Gastroesophageal sphincter (tissue), 4 donors: ENCODE results near the gene MARCKS. TPM values are rescaled to one million over a fixed set of nuclear protein-coding genes. Genes with fewer than 3 reads are reported as not detected.
A peak's percentile ranks its signal among the peaks of the same experiment; 100 is the strongest.

Experiments used
- ATAC-seq: fragments of 150-250 bp; one replicate; pipeline ENCODE4 v1.9.1; 2016; ENCODE audit warnings: mild to moderate bottlenecking, moderate library complexity
- H3K27ac ChIP-seq, 4 donors: fragments of 200-600 bp; sonication (generic) in 3 of 4; 1 replicate in 3 of 4; 2 replicates in 1 of 4; pipeline ENCODE4 v1.5.1; 2016 to 2019
- H3K27me3 ChIP-seq: fragments of 200-600 bp; sonication (generic); one replicate; pipeline ENCODE4 v1.5.1; 2019
- H3K36me3 ChIP-seq, 2 donors: fragments of 200-600 bp; sonication (generic); one replicate each; pipeline ENCODE4 v1.5.1; 2019; ENCODE audit warnings: control low read depth in 1 of 2
- H3K4me1 ChIP-seq, 3 donors: fragments of 200-600 bp; sonication (generic); 1 replicate in 2 of 3; 2 replicates in 1 of 3; pipeline ENCODE4 v1.5.1; 2016 to 2019; ENCODE audit warnings: control low read depth in 2 of 3
- H3K4me3 ChIP-seq, 2 donors: fragments of 200-600 bp; sonication (generic); one replicate each; pipeline ENCODE4 v1.5.1; 2019; ENCODE audit warnings: mild to moderate bottlenecking in 1 of 2, moderate library complexity in 1 of 2
- H3K9me3 ChIP-seq, 3 donors: fragments of 200-600 bp; sonication (generic); one replicate each; pipeline ENCODE4 v1.5.1; 2017 to 2019; ENCODE audit warnings: control low read depth in 2 of 3
- CTCF ChIP-seq, 4 experiments: fragments of 200-600 bp in 2 of 4; fragments of 450-650 bp in 2 of 4; sonication (generic) in 1 of 4; IDR thresholded peaks; one replicate each; pipeline ENCODE4 v1.5.1; 2017 to 2019; ENCODE audit warnings: antibody characterized with exemption in 4 of 4, mild to moderate bottlenecking in 2 of 4, moderate library complexity in 2 of 4
- EP300 ChIP-seq: sonication (generic); formaldehyde crosslinking; IDR thresholded peaks from one replicate; pipeline ENCODE4 v1.6.1; 2017; ENCODE audit warnings: antibody characterized with exemption, mild to moderate bottlenecking
- POLR2A ChIP-seq, 2 donors: fragments of 450-650 bp; IDR thresholded peaks; one replicate each; pipeline ENCODE4 v1.6.1; 2017; ENCODE audit warnings: antibody characterized with exemption in 2 of 2, mild to moderate bottlenecking in 2 of 2, moderate library complexity in 1 of 2
- POLR2AphosphoS5 ChIP-seq: sonication (generic); formaldehyde crosslinking; IDR thresholded peaks from one replicate; pipeline ENCODE4 v1.6.1; 2017; ENCODE audit warnings: antibody characterized with exemption
- WGBS, 2 donors: methylation state at CpG; one replicate each; pipeline ENCODE4 v1.1.5; 2018; ENCODE audit warnings: low coverage in 1 of 2; 5-methylcytosine and 5-hydroxymethylcytosine counted together
- total RNA-seq, 4 donors: library from RNA; depleted of rRNA; stranded (reverse); fragments of >200 nt; gene quantifications; one replicate each; pipeline ENCODE4 v1.1.0, GENCODE V29; 2016

The MARCKS gene
- total RNA-seq, 4 donors from 2014 or later, result 17.7 to 36.4 (median 25.5) TPM

- Histone ChIP-seq H3K27me3 (no peaks in the 10 kb centered on the region), H3K4me3 (no peak overlapping the region), H3K27ac (peak overlapping the region in 2 of 4 donors; percentile 58 to 61), H3K9me3 (no peaks in the 10 kb centered on the region), H3K4me1 (peaks cover 0 to 23% (median 9%) of the 10 kb centered on the region in 3 donors), H3K36me3 (no peaks in the 10 kb centered on the region)
- no peak for ATAC-seq
- TF ChIP-seq EP300 (no peak), POLR2A (IDR thresholded peaks at IDR 0.05) (no peak), CTCF (IDR thresholded peaks at IDR 0.05) (no peak), POLR2AphosphoS5 (no peak)
- 37 to 56% methylated on average over 2 to 3 of the region's 3 CpGs for WGBS, 2 donors
These were observed 32.3 kb upstream of the MARCKS start for GRCh38 chr6:113824866-113825265.

- H3K27me3 ChIP-seq, result no peaks in the 10 kb centered on the region
- no peak overlapping the region for H3K4me3 ChIP-seq
- H3K36me3 ChIP-seq, result no peaks in the 10 kb centered on the region
- H3K27ac ChIP-seq, result peak overlapping the region; percentile 22 to 61 (median 48)
- TF ChIP-seq POLR2AphosphoS5 (no peak), EP300 (no peak), CTCF (IDR thresholded peaks at IDR 0.05) (peak in 1 of 4 experiments; percentile 7), POLR2A (IDR thresholded peaks at IDR 0.05) (no peak)
- H3K9me3 ChIP-seq, result no peaks in the 10 kb centered on the region
- peak; percentile 75 for ATAC-seq
- H3K4me1 ChIP-seq, result peaks cover 0 to 23% (median 9%) of the 10 kb centered on the region in 3 donors
- 5 to 20% methylated on average over 1 to 4 of the region's 5 CpGs for WGBS, 2 donors
These were observed 31.4 kb upstream of the MARCKS start for GRCh38 chr6:113825781-113826180.

- Histone ChIP-seq H3K4me1 (peaks cover 0 to 22% (median 9%) of the 10 kb centered on the region in 3 donors), H3K4me3 (no peak overlapping the region), H3K9me3 (no peaks in the 10 kb centered on the region), H3K27me3 (no peaks in the 10 kb centered on the region), H3K36me3 (no peaks in the 10 kb centered on the region), H3K27ac (no peak overlapping the region)
- ATAC-seq, result no peak
- WGBS, 2 donors, result 53 to 82% methylated on average over 3 to 4 of the region's 4 CpGs
- TF ChIP-seq POLR2A (IDR thresholded peaks at IDR 0.05) (no peak), CTCF (IDR thresholded peaks at IDR 0.05) (no peak), POLR2AphosphoS5 (no peak), EP300 (no peak)
These were observed 28.0 kb upstream of the MARCKS start for GRCh38 chr6:113828984-113829695.

- 45 to 67% methylated on average over 1 of the region's 1 CpG for WGBS, 2 donors
- ATAC-seq, result no peak
These were observed 27.5 kb upstream of the MARCKS start for GRCh38 chr6:113829696-113830045.

More at GRCh38 chr6:113829696-113830045, 27.5 kb upstream of the MARCKS start:
- TF ChIP-seq POLR2AphosphoS5 (no peak), EP300 (no peak), POLR2A (IDR thresholded peaks at IDR 0.05) (no peak), CTCF (IDR thresholded peaks at IDR 0.05) (no peak)
- no peaks in the 10 kb centered on the region for H3K9me3 ChIP-seq
- no peaks in the 10 kb centered on the region for H3K27me3 ChIP-seq
- no peak overlapping the region for H3K4me3 ChIP-seq
- no peak overlapping the region for H3K27ac ChIP-seq
- peaks cover 0 to 17% (median 9%) of the 10 kb centered on the region in 3 donors for H3K4me1 ChIP-seq
- no peaks in the 10 kb centered on the region for H3K36me3 ChIP-seq
